Tibial nerve (tissue), 4 donors: ENCODE results near the gene DLG1. TPM values are rescaled to one million over a fixed set of nuclear protein-coding genes. Genes with fewer than 3 reads are reported as not detected.

ENCODE experiments used
- DNase-seq, 2 donors: peaks; one replicate each; pipeline ENCODE4 v3.0.0-alpha.2; 2019; ENCODE audit warnings: low spot score in 2 of 2
- H3K27ac ChIP-seq, 4 donors: fragments of 200-600 bp; sonication (generic) in 3 of 4; one replicate each; pipeline ENCODE4 v1.5.1; 2017 to 2019; ENCODE audit warnings: mild to moderate bottlenecking in 1 of 4
- H3K27me3 ChIP-seq, 2 donors: fragments of 200-600 bp; sonication (generic) in 1 of 2; one replicate each; pipeline versions ENCODE4 v1.5.1 to v1.6.0; 2017 to 2019
- H3K36me3 ChIP-seq, 3 donors: fragments of 200-600 bp; sonication (generic); one replicate each; pipeline ENCODE4 v1.5.1; 2018 to 2019
- H3K4me1 ChIP-seq, 4 donors: fragments of 200-600 bp; sonication (generic) in 3 of 4; one replicate each; pipeline ENCODE4 v1.5.1; 2017 to 2019
- H3K4me3 ChIP-seq, 4 donors: fragments of 200-600 bp; sonication (generic) in 3 of 4; one replicate each; pipeline ENCODE4 v1.5.1; 2017 to 2019; ENCODE audit warnings: mild to moderate bottlenecking in 1 of 4, moderate library complexity in 1 of 4
- H3K9me3 ChIP-seq, 4 donors: fragments of 200-600 bp; sonication (generic) in 3 of 4; one replicate each; pipeline ENCODE4 v1.5.1; 2017 to 2019
- EP300 ChIP-seq, 2 donors: sonication (generic); formaldehyde crosslinking; IDR thresholded peaks; one replicate each; pipeline ENCODE4 v1.6.1; 2017; ENCODE audit warnings: antibody characterized with exemption in 2 of 2, mild to moderate bottlenecking in 1 of 2
- POLR2A ChIP-seq, 2 donors: fragments of 450-650 bp; IDR thresholded peaks; one replicate each; pipeline ENCODE4 v1.6.1; 2017; ENCODE audit warnings: antibody characterized with exemption in 2 of 2, mild to moderate bottlenecking in 2 of 2, moderate library complexity in 2 of 2
- WGBS, 2 donors: methylation state at CpG; one replicate each; pipeline ENCODE4 v1.1.5; 2018; 5-methylcytosine and 5-hydroxymethylcytosine counted together
- total RNA-seq, 4 donors: library from RNA; depleted of rRNA; stranded (reverse); fragments of >200 nt; gene quantifications; one replicate each; pipeline ENCODE4 v1.1.0, GENCODE V29; 2016
- TF ChIP-seq, protein P1 (sequence below), 5 experiments: fragments of 200-600 bp in 3 of 5; fragments of 450-650 bp in 2 of 5; sonication (generic) in 3 of 5; IDR thresholded peaks; one replicate each; pipeline ENCODE4 v1.5.1; 2016 to 2019; ENCODE audit warnings: antibody characterized with exemption in 5 of 5, mild to moderate bottlenecking in 3 of 5, moderate library complexity in 2 of 5

The DLG1 gene
- total RNA-seq, 4 donors from 2014 or later = 49.2 to 94.0 (median 71.1) TPM

DNA sequence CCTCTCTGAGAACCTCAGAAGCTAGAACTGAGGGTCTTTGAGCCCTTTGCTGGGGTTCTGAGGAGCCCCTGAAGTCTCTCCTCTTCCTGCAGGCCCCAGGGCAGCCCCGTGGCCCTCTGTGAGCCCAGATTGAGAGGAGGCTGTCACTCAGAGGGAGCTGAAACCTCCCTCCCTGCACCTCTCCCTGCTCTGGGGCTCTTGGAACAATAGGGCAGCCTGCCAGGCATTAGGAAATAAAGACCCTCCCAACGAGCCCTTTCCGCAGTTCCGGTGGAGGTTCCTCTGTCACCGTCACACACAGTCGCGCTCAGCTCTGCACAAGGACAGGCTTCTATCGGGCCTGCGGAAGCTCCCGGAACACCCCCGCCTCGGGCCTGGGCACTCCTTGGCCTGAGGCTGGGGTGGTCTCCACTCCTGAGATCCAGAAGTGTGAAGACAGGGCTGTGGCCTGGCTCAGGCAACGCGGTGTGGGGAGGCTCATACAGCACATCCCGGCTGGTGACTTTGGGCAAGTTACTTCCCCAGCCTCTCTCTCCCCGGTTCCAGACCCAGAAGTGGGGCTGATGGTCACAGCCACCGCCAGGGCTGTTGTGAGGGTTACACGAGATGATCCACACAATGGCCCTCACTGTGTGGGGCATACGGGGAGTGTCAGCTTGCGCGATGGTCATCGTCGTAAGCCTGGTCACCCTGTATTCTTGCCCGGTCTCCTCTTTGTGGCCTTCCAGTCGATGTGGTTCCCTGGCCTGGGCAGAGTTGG, 286.5 kb downstream of the DLG1 start:
- Histone ChIP-seq H3K9me3 (no peaks in the 10 kb centered on the region), H3K4me3 (no peak overlapping the region), H3K27me3 (peaks cover 0 to 5% of the 10 kb centered on the region in 2 donors), H3K27ac (no peak overlapping the region), H3K36me3 (no peaks in the 10 kb centered on the region), H3K4me1 (peaks cover 0 to 5% (median 0%) of the 10 kb centered on the region in 4 donors)
- no peak for DNase-seq
- WGBS, 2 donors = 78 to 80% methylated on average over 15 to 17 of the region's 25 CpGs
- TF ChIP-seq, protein P1, sequence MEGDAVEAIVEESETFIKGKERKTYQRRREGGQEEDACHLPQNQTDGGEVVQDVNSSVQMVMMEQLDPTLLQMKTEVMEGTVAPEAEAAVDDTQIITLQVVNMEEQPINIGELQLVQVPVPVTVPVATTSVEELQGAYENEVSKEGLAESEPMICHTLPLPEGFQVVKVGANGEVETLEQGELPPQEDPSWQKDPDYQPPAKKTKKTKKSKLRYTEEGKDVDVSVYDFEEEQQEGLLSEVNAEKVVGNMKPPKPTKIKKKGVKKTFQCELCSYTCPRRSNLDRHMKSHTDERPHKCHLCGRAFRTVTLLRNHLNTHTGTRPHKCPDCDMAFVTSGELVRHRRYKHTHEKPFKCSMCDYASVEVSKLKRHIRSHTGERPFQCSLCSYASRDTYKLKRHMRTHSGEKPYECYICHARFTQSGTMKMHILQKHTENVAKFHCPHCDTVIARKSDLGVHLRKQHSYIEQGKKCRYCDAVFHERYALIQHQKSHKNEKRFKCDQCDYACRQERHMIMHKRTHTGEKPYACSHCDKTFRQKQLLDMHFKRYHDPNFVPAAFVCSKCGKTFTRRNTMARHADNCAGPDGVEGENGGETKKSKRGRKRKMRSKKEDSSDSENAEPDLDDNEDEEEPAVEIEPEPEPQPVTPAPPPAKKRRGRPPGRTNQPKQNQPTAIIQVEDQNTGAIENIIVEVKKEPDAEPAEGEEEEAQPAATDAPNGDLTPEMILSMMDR (IDR thresholded peaks at IDR 0.05) = no peak
- TF ChIP-seq EP300 (IDR thresholded peaks at IDR 0.05) (no peak), POLR2A (IDR thresholded peaks at IDR 0.05) (no peak)

DNA sequence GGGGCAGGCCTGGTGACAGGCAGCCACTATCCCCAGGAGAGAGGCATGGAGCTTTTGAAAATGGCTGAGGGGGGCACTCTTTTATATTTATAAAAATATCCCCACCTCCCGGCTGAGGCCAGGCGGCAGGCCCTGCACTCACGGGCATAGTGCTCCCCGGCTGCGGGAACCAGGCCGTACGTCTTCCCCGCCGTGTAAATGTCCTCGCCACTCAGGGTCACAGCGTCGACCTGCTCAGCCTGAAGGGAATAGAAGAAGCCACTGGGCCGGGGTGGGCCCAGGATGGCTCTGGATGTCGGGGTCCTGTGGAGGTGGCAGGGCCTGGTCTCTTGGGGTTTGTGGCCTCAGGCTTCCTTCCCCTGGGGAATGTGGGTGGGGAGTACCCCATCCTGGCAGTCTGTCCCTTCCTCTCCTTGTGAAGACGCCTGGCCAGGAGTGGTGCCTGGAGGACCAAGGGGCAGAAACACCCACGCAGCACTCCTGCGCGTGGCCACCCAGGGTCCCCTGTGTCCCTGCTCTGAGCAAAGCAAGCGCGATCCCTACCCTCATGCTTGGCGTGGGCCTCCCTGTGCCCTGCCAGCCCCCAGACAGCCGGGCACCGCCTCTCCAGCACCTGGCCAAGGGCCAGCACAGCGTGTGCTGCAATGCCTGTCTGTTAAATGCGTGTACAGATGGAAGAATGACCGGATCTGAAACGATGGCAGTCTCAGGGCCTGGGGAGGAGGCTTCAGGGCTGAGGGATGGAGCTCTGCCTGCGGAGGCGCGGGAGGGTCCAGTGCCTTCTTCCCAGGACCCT, 287.7 kb downstream of the DLG1 start:
- TF ChIP-seq POLR2A (IDR thresholded peaks at IDR 0.05) = no peak
- TF ChIP-seq, protein P1 (IDR thresholded peaks at IDR 0.05) = no peak
- no peak for TF ChIP-seq EP300 (IDR thresholded peaks at IDR 0.05)
- H3K27me3 ChIP-seq = peaks cover 0 to 5% of the 10 kb centered on the region in 2 donors
- H3K4me1 ChIP-seq = peaks cover 0 to 5% (median 0%) of the 10 kb centered on the region in 4 donors
- no peak for DNase-seq
- 73 to 78% methylated on average over 23 to 29 of the region's 30 CpGs for WGBS, 2 donors
- no peaks in the 10 kb centered on the region for H3K9me3 ChIP-seq
- H3K36me3 ChIP-seq = no peaks in the 10 kb centered on the region
- no peak overlapping the region for H3K4me3 ChIP-seq
- H3K27ac ChIP-seq = no peak overlapping the region

DNA sequence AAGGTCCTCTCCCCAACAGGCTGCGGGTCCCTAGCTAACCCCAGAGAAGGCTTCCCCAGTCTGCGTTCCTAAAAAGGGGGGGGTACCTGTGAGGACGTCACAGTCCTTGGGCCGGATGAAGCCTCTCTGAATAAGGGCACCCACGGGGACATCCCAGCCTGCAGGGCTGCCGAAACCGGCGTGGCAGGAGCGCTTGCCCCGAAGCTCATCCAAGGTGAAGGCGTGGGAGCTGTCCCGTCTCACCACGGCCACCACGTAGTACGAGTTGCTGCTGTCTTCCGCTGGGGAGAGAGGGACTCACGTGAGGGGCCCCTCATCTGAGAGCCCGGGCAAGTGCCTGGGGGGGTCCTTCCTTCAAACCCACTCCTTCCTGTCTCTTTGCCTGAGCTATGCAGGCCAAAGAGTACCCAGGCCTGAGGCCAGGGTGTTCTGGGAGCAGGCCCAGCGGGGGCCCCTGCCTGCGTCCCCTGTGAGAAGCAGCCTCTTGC, 288.8 kb downstream of the DLG1 start:
- WGBS, 2 donors = 86 to 91% methylated on average over 18 to 20 of the region's 20 CpGs
- Histone ChIP-seq H3K36me3 (no peaks in the 10 kb centered on the region), H3K4me1 (peaks cover 0 to 5% (median 0%) of the 10 kb centered on the region in 4 donors), H3K4me3 (no peak overlapping the region), H3K9me3 (no peaks in the 10 kb centered on the region), H3K27me3 (peaks cover 0 to 5% of the 10 kb centered on the region in 2 donors), H3K27ac (no peak overlapping the region)
- DNase-seq = no peak
- TF ChIP-seq POLR2A (IDR thresholded peaks at IDR 0.05) (no peak), EP300 (IDR thresholded peaks at IDR 0.05) (no peak)
- TF ChIP-seq, protein P1 (IDR thresholded peaks at IDR 0.05) = no peak

DNA sequence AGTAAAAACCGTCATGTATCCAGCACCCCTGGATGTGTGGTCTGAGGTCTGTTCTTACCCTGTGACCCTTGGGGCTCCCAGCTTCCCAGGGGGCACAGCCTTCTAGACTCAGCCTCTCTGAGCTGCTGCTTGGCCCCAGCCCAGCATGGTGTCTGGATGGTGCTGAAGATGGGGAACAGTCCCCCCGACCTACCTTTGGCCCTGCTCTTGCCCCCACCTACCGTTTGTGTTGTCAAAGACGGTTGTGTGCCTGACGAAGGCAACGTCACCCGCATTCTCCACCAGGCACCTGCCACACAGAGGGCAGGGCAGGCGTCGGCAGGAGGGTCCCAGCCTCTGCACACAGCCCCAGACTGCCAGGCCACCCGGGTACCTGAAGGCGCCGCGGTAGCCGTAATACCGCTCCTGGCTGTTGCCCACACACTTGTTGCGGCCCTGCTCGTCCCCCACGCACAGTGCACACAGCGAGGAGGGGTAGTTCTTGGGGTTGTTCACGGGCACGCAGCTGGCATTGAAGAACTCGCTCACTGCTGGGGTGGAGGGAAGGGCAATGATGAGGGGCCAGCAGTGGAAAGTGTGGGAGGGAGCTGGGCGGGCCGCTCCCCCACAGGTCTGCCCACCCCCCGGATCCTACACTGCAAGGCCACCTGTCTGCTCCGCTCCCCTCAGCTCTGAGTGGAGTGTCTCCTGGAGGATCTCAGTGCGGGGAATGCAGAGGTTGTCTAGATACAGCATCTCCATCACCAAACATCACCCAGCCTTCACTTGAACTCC, 289.8 kb downstream of the DLG1 start:
- no peak for DNase-seq
- WGBS, 2 donors = 88 to 92% methylated on average over 27 of the region's 27 CpGs
- H3K27me3 ChIP-seq = peaks cover 0 to 5% of the 10 kb centered on the region in 2 donors
- H3K4me3 ChIP-seq = no peak overlapping the region
- H3K27ac ChIP-seq = no peak overlapping the region
- peaks cover 0 to 8% (median 3%) of the 10 kb centered on the region in 4 donors for H3K4me1 ChIP-seq
- no peak for TF ChIP-seq POLR2A (IDR thresholded peaks at IDR 0.05)
- H3K36me3 ChIP-seq = no peaks in the 10 kb centered on the region
- H3K9me3 ChIP-seq = no peaks in the 10 kb centered on the region

GRCh38 chr3:197007953-197008352, 290.5 kb downstream of the DLG1 start:
- DNase-seq = no peak
- 75 to 82% methylated on average over 8 of the region's 8 CpGs for WGBS, 2 donors
- no peak overlapping the region for H3K4me3 ChIP-seq
- H3K9me3 ChIP-seq = no peaks in the 10 kb centered on the region
- H3K27me3 ChIP-seq = peaks cover 0 to 5% of the 10 kb centered on the region in 2 donors
- no peak overlapping the region for H3K27ac ChIP-seq
- H3K4me1 ChIP-seq = peaks cover 0 to 11% (median 4%) of the 10 kb centered on the region in 4 donors
- TF ChIP-seq, protein P1 (IDR thresholded peaks at IDR 0.05) = no peak
- TF ChIP-seq POLR2A (IDR thresholded peaks at IDR 0.05) (no peak), EP300 (IDR thresholded peaks at IDR 0.05) (no peak)
- no peaks in the 10 kb centered on the region for H3K36me3 ChIP-seq
